ENCODE measurements around the gene WDR27.

DNA sequence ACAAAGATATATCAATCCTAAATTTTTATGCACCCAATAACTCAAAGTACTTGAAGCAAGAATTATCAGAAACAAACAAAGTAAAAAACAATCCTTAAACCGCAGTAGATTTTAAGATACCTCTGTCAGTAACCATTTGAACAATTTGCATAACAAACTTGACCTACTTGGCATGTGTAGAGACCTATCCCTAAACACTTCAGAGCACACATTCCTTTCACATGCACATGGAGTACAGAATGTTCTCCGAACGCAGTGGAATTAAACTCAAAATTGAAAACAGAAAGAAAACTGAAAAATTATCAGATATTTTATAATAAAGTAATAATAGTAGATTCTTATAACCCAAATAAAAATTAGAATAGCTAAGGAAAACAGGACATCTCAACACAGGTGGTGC lies 285.6 kb downstream of the WDR27 start:
- no peak for TF ChIP-seq POLR2A (IDR thresholded peaks at IDR 0.05; ENCODE audit: extremely low read depth, insufficient read length)
- TF ChIP-seq, protein P1, sequence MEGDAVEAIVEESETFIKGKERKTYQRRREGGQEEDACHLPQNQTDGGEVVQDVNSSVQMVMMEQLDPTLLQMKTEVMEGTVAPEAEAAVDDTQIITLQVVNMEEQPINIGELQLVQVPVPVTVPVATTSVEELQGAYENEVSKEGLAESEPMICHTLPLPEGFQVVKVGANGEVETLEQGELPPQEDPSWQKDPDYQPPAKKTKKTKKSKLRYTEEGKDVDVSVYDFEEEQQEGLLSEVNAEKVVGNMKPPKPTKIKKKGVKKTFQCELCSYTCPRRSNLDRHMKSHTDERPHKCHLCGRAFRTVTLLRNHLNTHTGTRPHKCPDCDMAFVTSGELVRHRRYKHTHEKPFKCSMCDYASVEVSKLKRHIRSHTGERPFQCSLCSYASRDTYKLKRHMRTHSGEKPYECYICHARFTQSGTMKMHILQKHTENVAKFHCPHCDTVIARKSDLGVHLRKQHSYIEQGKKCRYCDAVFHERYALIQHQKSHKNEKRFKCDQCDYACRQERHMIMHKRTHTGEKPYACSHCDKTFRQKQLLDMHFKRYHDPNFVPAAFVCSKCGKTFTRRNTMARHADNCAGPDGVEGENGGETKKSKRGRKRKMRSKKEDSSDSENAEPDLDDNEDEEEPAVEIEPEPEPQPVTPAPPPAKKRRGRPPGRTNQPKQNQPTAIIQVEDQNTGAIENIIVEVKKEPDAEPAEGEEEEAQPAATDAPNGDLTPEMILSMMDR (IDR thresholded peaks at IDR 0.05; ENCODE audit: low read depth, low read length): no peak
- TF ChIP-seq, protein P2, sequence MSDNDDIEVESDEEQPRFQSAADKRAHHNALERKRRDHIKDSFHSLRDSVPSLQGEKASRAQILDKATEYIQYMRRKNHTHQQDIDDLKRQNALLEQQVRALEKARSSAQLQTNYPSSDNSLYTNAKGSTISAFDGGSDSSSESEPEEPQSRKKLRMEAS (IDR thresholded peaks at IDR 0.05; ENCODE audit: low read depth, low read length): no peak
- no peak for TF ChIP-seq MYC (IDR thresholded peaks at IDR 0.05; ENCODE audit: low read depth, low read length)
